Calu3 (cell line): ENCODE data around the gene LAG3. TPM values are rescaled to one million over a fixed set of nuclear protein-coding genes. Genes with fewer than 3 reads are reported as not detected.

ENCODE experiments used
- BruUV-seq: library from RNA; stranded (reverse); fragments of 400-500 nt; replicated peaks from 2 replicates; lab custom pipeline; 2021; lab: Mats Ljungman, UMichigan
- CTCF ChIA-PET: fragments of 300-600 bp; sonication (Branson Sonifier 250); formaldehyde crosslinking; loops from one replicate; lab custom pipeline; 2022; ENCODE audit warnings: antibody characterized with exemption; lab: Charles Lee
- DNase-seq: peaks from one replicate; pipeline ENCODE4 v3.0.0; 2022
- H3K27ac Mint-ChIP-seq: one replicate; pipeline ENCODE4 v1.8.0; 2022; ENCODE audit warnings: mixed read lengths; ENCODE audit not compliant: unreplicated experiment
- H3K27me3 Mint-ChIP-seq: one replicate; pipeline ENCODE4 v1.8.0; 2022; ENCODE audit warnings: mixed read lengths; ENCODE audit not compliant: unreplicated experiment
- H3K36me3 Mint-ChIP-seq: one replicate; pipeline ENCODE4 v1.8.0; 2022; ENCODE audit warnings: mild to moderate bottlenecking, moderate library complexity, mixed read lengths; ENCODE audit not compliant: insufficient read depth, unreplicated experiment
- H3K4me1 Mint-ChIP-seq: one replicate; pipeline ENCODE4 v1.8.0; 2022; ENCODE audit warnings: mild to moderate bottlenecking, low read depth, mixed read lengths; ENCODE audit not compliant: unreplicated experiment
- H3K4me3 Mint-ChIP-seq: one replicate; pipeline ENCODE4 v1.8.0; 2022; ENCODE audit warnings: mild to moderate bottlenecking, low read depth, moderate library complexity, mixed read lengths; ENCODE audit not compliant: unreplicated experiment
- H3K9me3 Mint-ChIP-seq: one replicate; pipeline ENCODE4 v1.8.0; 2022; ENCODE audit warnings: low read depth, mixed read lengths; ENCODE audit not compliant: unreplicated experiment
- CTCF ChIP-seq: fragments of 200-600 bp; IDR thresholded peaks from one replicate; pipeline ENCODE4 v1.8.0; 2022; ENCODE audit warnings: antibody characterized with exemption; ENCODE audit not compliant: unreplicated experiment
- intact Hi-C: fragments of 100-400 bp; cut with micrococcal nuclease; formaldehyde crosslinking; loops from one replicate; pipeline ENCODE4 v1.10.0; 2022; ENCODE audit not compliant: unreplicated experiment
- total RNA-seq: library from RNA; stranded (reverse); gene quantifications from 2 replicates; pipeline ENCODE4 v1.2.3, GENCODE V29; 2022

LAG3 gene
- total RNA-seq, 1 experiment from 2014 or later: not detected

GRCh38 chr12:6810758-6811157, 38.4 kb downstream of the LAG3 start:
- DNase-seq: no peak
- no peaks in the 10 kb centered on the region for H3K36me3 Mint-ChIP-seq
- no TSS peak for BruUV-seq
- TF ChIP-seq CTCF: no peak
- no peaks in the 10 kb centered on the region for H3K4me1 Mint-ChIP-seq
- CTCF ChIA-PET: no interaction called here
- peaks cover 58% of the 10 kb centered on the region for H3K27me3 Mint-ChIP-seq
- no peak overlapping the region for H3K4me3 Mint-ChIP-seq
- H3K9me3 Mint-ChIP-seq: no peaks in the 10 kb centered on the region
- intact Hi-C loops: no loop called here
- no peak overlapping the region for H3K27ac Mint-ChIP-seq

- no TSS peak for BruUV-seq
- intact Hi-C loops: no loop called here
- Mint-ChIP-seq H3K36me3 (no peaks in the 10 kb centered on the region), H3K27ac (no peak overlapping the region), H3K27me3 (peaks cover 82% of the 10 kb centered on the region), H3K9me3 (no peaks in the 10 kb centered on the region), H3K4me1 (no peaks in the 10 kb centered on the region), H3K4me3 (no peak overlapping the region)
- CTCF ChIA-PET: interaction anchor here (1.2 to 1.3 kb wide), 2 partner anchors 22 to 38 kb away, joined by 4 read pairs; partner anchors contain the start of gene CDCA3
- TF ChIP-seq CTCF: no peak
- DNase-seq: no peak
Measured at GRCh38 chr12:6813363-6813762, 41.0 kb downstream of the LAG3 start.

GRCh38 chr12:6816598-6816997, 44.3 kb downstream of the LAG3 start:
- Mint-ChIP-seq H3K9me3 (no peaks in the 10 kb centered on the region), H3K27me3 (peaks cover 82% of the 10 kb centered on the region), H3K27ac (no peak overlapping the region), H3K4me3 (no peak overlapping the region), H3K36me3 (no peaks in the 10 kb centered on the region), H3K4me1 (no peaks in the 10 kb centered on the region)
- DNase-seq: no peak
- CTCF ChIA-PET: no interaction called here
- no TSS peak for BruUV-seq
- intact Hi-C loops: no loop called here
- no peak for TF ChIP-seq CTCF

- H3K9me3 Mint-ChIP-seq: no peaks in the 10 kb centered on the region
- no peaks in the 10 kb centered on the region for H3K36me3 Mint-ChIP-seq
- DNase-seq: no peak
- H3K4me3 Mint-ChIP-seq: no peak overlapping the region
- BruUV-seq: no TSS peak
- CTCF ChIA-PET: no interaction called here
- H3K4me1 Mint-ChIP-seq: no peaks in the 10 kb centered on the region
- peaks cover 86% of the 10 kb centered on the region for H3K27me3 Mint-ChIP-seq
- no peak overlapping the region for H3K27ac Mint-ChIP-seq
- no peak for TF ChIP-seq CTCF
- intact Hi-C loops: no loop called here
Measured at GRCh38 chr12:6817098-6817497, 44.8 kb downstream of the LAG3 start.
